Omental fat pad (tissue), 4 donors: ENCODE measurements around the gene LITAF. TPM values are rescaled to one million over a fixed set of nuclear protein-coding genes. Genes with fewer than 3 reads are reported as not detected.

Experiments used
- ATAC-seq: fragments of 150-250 bp; one replicate; pipeline ENCODE4 v1.9.1; 2016; ENCODE audit warnings: mild to moderate bottlenecking, moderate library complexity; ENCODE audit not compliant: low FRiP score
- DNase-seq: peaks from one replicate; pipeline ENCODE4 v3.0.0-alpha.2; 2019; ENCODE audit warnings: low spot score
- CTCF ChIP-seq, 3 donors: fragments of 450-650 bp; IDR thresholded peaks; one replicate each; pipeline ENCODE4 v1.5.1; 2016 to 2017; ENCODE audit warnings: antibody characterized with exemption in 3 of 3, mild to moderate bottlenecking in 3 of 3, moderate library complexity in 2 of 3
- total RNA-seq, 4 donors: library from RNA; depleted of rRNA; stranded (reverse); fragments of >200 nt; gene quantifications; one replicate each; pipeline ENCODE4 v1.1.0, GENCODE V29; 2016

The LITAF gene
- total RNA-seq, 4 donors from 2014 or later, result 69.8 to 196 (median 103) TPM

- TF ChIP-seq CTCF (IDR thresholded peaks at IDR 0.05), result no peak
- DNase-seq (no peak), ATAC-seq (no peak)
Observed at GRCh38 chr16:11571549-11571948, 15.2 kb downstream of the LITAF start.

GRCh38 chr16:11570806-11571205 is 15.9 kb downstream of the LITAF start:
- no peak for TF ChIP-seq CTCF (IDR thresholded peaks at IDR 0.05)
- DNase-seq (no peak), ATAC-seq (no peak)

- ATAC-seq, result no peak
- TF ChIP-seq CTCF (IDR thresholded peaks at IDR 0.05), result no peak
Observed at GRCh38 chr16:11570258-11570657, 16.5 kb downstream of the LITAF start.

GRCh38 chr16:11566398-11566797 is 20.3 kb downstream of the LITAF start:
- TF ChIP-seq CTCF (IDR thresholded peaks at IDR 0.05), result no peak
- DNase-seq, result no peak
- no peak for ATAC-seq

More at GRCh38 chr16:11570258-11570657, 16.5 kb downstream of the LITAF start:
- no peak for DNase-seq

- ATAC-seq (no peak), DNase-seq (no peak)
- no peak for TF ChIP-seq CTCF (IDR thresholded peaks at IDR 0.05)
Observed at GRCh38 chr16:11565665-11566064, 21.1 kb downstream of the LITAF start.

- DNase-seq, result no peak
- TF ChIP-seq CTCF (IDR thresholded peaks at IDR 0.05), result no peak
Observed at GRCh38 chr16:11564046-11564926, 22.4 kb downstream of the LITAF start.

GRCh38 chr16:11563493-11564040 is 23.2 kb downstream of the LITAF start:
- DNase-seq (no peak), ATAC-seq (no peak)
- TF ChIP-seq CTCF (IDR thresholded peaks at IDR 0.05), result no peak

More at GRCh38 chr16:11564046-11564926, 22.4 kb downstream of the LITAF start:
- ATAC-seq, result no peak
